ENCODE data around the gene CCDC172.
"Not testable (repeated sequence)": the region's sequence is repeated elsewhere in the genome, so short reads cannot be mapped to it uniquely, and the experiment has no call there.

The CCDC172 gene

DNA sequence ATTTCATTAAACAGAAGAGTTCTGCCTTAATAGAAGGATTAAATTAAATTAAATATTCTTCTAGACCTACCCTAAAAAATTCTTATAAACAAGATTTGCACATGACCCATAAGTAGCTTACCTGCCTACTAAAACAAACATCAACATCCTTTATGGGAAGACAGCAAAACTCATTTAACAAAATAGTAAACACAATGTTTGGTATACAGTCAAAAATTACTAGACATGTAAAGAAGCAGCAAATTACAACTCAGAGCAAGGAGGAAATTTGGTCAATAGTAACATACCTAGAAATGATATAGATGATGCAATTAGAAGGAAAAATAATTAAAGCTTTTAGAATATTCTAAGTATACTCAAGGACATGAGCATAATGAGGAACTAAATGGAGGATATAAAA is 27.9 kb downstream of the CCDC172 start:
- no peak for DNase-seq

DNA sequence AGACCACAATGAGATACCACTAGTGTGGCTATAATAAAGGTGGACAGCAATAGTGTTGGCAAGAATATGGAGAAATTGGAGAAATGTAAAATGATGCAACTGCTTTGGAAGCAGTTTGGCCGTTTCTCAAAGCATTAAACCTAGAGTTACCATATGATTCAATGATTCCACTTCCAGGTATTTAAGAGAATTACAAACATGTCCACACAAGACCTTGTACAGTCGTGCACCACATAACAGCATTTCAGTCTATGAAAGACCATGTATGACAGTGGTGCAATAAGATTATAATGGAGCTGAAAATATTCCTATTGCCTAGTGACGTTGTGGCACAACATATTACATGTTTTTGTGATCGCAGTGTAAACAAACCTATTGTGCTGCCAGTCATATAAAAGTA is 29.6 kb downstream of the CCDC172 start:
- DNase-seq, result no peak

DNA sequence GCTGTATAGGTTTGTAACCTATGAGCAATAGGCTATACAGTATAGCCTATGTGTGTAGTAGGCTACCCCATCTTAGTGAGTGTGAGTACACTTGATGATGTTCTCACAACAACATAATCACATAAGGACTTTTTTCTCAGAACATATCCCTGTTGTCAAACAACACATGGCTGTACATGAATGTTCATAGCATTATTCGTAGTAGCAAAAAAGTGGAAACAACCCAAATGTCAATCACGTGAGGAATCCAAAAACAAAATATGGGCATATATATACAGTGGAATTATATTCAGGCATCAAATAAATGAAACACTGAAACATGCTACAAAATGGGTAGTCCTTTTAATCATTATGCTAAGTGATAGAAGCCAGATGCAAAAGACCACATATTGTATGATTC is 31.1 kb downstream of the CCDC172 start:
- no peak for DNase-seq

DNA sequence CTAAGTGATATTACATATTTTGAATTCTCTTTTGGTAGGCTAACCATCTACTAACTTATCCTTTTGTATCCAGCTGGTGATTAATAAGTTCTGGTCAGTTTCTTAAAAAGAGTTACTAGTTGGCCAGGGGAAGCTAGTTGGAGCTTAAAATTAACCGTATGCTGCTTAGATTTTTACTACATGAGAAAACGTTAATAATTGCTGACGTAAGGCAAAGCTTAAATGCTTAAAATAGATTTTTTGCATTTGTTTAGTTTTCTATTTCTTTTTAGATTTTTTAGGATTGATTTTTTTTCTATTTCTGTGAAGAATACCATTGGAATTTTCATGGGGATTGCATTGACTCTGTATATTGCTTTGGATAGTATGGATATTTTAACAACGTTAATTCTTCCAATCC is 32.6 kb downstream of the CCDC172 start:
- no peak for DNase-seq

- no peak for DNase-seq
These were observed 40.6 kb downstream of the CCDC172 start for GRCh38 chr10:116364868-116365267.

DNA sequence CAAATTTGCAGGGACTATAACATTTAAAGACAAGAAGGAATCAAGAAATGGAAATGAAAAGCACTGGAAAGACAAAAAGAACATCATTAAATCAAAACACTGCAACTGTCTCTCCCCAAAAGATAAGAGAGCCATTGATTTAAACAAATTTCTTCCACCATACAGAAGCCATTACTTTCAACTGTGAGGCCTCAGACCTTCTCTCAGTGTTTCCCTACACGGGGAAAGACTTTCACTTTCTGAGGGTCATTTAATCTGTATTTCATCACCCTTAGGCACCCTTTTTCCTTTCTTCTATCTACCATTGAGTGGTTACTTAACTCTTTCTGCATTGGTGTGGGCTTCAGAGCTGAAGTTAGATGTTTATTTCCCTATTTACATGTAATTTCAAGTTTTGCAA is 47.5 kb downstream of the CCDC172 start:
- no peak for DNase-seq

DNA sequence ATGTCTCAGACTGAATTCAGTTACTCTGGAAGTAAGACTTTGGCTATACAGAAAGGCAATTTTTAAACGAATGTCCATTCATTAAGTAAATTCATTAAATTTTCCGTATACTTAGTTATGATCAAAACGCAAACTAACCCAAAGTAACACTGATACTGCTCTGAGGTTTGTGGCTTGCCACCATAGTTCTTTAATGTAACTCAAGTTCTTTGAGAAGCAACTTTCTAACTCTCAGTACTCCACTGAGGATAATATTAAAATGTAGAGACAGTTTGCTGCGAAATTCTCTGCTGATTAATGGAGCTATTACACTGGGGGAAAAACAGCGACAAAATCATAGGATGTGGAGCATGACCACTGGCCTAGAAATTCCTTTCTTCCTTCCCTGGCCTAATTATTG is 58.0 kb downstream of the CCDC172 start:
- DNase-seq, result peak; percentile 4

DNA sequence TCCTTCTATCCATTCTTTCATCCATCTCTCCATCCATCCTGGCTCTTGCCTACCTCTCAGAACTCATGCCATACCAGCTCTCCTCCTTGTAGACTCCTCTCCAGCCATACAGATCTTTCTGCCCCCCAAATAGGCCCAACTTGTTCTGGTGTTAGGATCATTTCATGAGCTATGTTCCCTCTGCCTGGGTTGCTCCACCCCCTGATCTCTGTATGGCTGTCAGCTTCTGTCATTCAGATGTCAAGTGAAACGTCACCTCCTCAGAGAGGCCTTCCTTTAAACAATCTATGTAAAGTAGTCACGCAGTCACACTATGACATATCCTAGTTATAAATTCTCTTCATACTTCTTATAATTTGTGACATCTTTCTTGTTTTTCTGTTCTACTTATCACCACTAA is 61.1 kb downstream of the CCDC172 start:
- no peak for DNase-seq

DNA sequence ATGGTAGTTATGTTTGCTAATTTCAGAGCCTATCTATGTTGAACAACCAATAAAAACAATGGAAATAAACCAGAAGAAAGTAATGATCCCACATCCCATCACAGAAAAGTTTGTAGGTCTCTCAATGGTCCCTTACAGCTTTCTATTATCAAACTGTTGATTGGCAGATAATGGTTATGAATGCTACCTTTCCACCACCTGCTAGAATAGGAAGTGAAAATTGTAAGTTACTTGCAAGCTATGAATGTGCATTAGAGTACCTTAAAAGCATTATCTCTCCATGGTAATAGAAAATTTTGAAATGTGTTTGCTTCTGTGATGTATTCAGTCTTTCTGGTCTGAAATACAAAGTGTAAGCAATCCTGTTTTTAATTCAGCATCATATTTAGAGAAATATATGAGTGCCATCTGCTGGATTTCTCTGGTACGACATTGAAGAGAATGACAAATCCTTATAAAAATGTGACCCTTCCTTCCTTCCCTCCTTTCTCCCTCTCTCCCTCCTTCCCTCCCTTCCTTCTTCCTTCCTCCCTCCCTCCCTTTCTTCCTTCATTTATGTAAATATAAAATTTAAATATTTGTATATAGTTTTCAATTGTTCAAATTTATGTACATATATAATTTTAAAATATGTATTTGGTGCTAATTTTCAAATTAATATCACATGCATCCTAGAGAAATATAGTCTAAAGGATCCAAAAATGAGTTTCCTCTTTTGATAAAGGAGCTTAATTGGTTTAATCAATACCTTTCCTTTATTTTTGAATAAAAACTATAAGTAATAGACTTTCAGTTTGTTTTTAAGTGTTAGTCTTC is 62.0 kb downstream of the CCDC172 start:
- peak; percentile 23 for DNase-seq

DNA sequence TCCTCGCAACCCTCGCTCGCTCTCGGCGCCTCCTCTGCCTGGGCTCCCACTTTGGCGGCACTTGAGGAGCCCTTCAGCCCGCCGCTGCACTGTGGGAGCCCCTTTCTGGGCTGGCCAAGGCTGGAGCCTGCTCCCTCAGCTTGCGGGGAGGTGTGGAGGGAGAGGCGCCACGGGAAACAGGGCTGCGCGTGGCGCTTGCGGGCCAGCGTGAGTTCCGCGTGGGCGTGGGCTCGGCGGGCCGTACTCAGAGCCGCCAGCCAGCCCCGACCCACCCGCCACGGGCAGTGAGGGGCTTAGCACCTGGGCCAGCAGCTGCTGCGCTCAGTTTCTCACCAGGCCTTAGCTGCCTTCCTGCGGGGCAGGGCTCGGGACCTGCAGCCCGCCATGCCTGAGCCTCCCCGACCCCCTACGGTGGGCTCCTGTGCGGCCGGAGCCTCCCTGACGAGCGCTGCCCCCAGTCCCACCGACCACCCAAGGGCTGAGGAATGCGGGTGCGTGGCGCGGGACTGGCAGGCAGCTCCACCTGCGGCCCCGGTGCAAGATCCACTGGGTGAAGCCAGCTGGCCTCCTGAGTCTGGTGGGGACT is 69.1 kb downstream of the CCDC172 start:
- not testable (repeated sequence) for DNase-seq

GRCh38 chr10:116395223-116395985 is 71.2 kb downstream of the CCDC172 start:
- no peak for DNase-seq

GRCh38 chr10:116398224-116398623 is 74.0 kb downstream of the CCDC172 start:
- peak; percentile 7 for DNase-seq

GRCh38 chr10:116402858-116403257 is 78.6 kb downstream of the CCDC172 start:
- no peak for DNase-seq

- DNase-seq, result no peak
These were observed 79.5 kb downstream of the CCDC172 start for GRCh38 chr10:116403740-116404250.

DNA sequence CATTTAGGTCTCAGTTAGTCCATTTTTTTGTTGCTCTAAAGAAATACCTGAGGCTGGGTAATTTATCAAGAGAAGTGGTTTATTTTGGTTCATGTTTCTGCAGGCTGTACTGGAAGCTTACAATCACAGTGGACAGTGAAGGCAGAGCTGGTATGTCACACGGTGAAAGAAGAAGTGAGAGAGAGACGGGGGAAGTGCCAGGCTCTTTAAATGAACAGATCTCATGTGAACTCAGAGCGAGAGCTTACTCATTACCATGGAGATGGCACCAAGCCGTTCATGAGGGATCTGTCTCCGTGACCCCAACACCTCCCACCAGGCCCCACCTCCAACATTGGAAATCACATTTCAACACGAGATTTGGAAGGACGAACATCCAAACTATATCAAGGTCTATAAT is 84.5 kb downstream of the CCDC172 start:
- DNase-seq, result no peak

- no peak for DNase-seq
These were observed 86.1 kb downstream of the CCDC172 start for GRCh38 chr10:116410351-116410750.

DNA sequence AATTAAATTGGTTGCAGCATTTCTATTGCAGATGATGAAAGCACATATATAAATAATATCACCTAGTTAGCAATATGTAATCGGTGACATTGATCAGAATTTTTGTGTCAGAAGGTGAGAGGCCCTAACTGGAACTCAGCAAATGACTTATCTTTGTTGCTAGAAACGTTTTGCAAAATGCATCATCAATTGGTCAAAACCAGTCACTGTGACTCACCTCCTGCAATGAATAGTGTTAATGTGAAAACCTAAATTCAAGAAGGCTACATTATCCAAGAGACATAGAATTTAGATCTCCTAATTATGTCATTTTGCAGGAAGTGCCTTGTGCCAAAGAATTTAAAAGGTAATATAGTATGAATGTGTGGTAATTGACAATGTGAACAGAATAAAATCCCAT is 93.6 kb downstream of the CCDC172 start:
- no peak for DNase-seq

DNA sequence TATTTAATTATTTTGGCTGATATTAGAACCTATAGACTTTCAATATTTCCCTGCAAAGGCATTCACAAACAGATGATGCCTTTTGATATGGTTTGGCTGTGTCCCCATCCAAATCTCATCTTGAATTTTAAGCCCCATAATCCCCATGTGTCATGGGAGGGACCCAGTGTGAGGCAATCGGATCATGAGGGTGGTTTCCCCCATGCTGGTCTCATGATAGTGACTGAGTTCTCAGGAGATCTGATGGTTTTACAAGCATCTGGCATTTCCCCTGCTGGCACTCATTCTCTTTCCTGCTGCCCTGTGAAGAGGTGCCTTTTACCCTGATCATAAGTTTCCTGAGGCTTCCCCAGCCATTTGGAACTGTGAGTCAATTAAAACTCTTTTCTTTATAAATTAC is 94.1 kb downstream of the CCDC172 start:
- DNase-seq, result no peak

- DNase-seq, result no peak
These were observed 97.6 kb downstream of the CCDC172 start for GRCh38 chr10:116421815-116422214.

GRCh38 chr10:116427671-116428070 is 103.4 kb downstream of the CCDC172 start, which contains the start of gene PNLIPRP3:
Gene PNLIPRP3, plus strand, starts transcription at chr10:116427847. Its CDS starts 166 bp downstream, at chr10:116428013.
- DNase-seq, result no peak

DNA sequence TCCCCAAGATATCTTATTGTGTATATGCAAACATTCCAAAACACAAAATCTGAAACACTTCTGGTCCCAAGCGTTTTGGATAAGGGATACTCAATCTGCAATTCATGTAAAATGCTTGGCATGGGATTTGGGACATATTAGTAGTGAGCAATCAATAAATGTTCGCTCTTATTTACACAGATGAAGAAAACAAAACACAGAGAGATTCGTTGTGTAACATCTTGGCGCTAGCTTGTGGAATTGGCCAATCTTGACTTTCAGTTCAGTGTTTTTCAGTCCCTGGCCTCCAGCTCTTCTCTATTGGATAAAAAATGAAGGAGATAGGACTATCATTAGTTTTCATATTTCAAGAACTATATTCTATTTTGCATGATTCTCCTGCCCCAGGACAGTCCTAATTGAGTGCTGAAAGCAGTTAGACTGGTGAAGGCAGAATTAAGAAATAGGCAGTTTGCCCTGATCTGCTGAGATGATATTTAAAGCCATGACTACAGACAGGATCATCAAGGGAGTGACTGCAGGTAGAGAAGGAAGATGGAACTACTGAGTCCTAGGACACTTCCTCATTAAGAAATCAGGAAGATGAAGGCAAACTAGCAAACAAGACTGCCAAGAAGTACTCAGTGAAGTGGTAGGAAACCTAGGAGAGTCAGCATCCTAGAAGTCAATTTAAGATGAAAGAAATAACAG is 105.2 kb downstream of the CCDC172 start:
- DNase-seq, result no peak

Data from retina (tissue), 1 donor.